Liver (tissue), 3 donors: ENCODE results near the gene PRKCD.

Experiments used
- CTCF ChIP-seq: fragments of 150-350 bp; IDR thresholded peaks from 2 replicates; pipeline ENCODE4 v1.5.1; 2017; ENCODE audit warnings: improper control_type of control experiment, low read depth, low read length; ENCODE audit not compliant: missing input control
- FOXA2 ChIP-seq: IDR thresholded peaks from 2 replicates; pipeline ENCODE4 v1.6.1; 2016; ENCODE audit warnings: antibody characterized with exemption
- JUND ChIP-seq, 2 donors: IDR thresholded peaks; 2 replicates each; pipeline ENCODE4 v1.6.1; 2016; ENCODE audit warnings: antibody characterized with exemption in 2 of 2
- RAD21 ChIP-seq, 2 donors: IDR thresholded peaks; 2 replicates each; pipeline ENCODE4 v1.6.1; 2016; ENCODE audit warnings: antibody characterized with exemption in 2 of 2, mild to moderate bottlenecking in 2 of 2
- REST ChIP-seq: IDR thresholded peaks from 2 replicates; pipeline ENCODE4 v1.6.1; 2016; ENCODE audit warnings: antibody characterized with exemption, mild to moderate bottlenecking
- ZBTB33 ChIP-seq: IDR thresholded peaks from 2 replicates; pipeline ENCODE4 v1.6.1; 2016; ENCODE audit warnings: antibody characterized with exemption
- donor health status: healthy.
- donor health status: healthy.

- TF ChIP-seq ZBTB33 (no peak), CTCF (no peak), FOXA2 (no peak), REST (no peak), JUND (IDR thresholded peaks at IDR 0.05) (no peak), RAD21 (IDR thresholded peaks at IDR 0.05) (no peak)
These were observed 10.5 kb upstream of the PRKCD start for GRCh38 chr3:53150247-53151085.
